Embryonic facial prominence (tissue), 1 donor: ENCODE results near the gene ANKLE1.

Source experiments
- DNase-seq: peaks from one replicate; pipeline ENCODE4 v3.0.0-alpha.2; 2016; ENCODE audit errors: extremely low spot score

Gene ANKLE1

DNA sequence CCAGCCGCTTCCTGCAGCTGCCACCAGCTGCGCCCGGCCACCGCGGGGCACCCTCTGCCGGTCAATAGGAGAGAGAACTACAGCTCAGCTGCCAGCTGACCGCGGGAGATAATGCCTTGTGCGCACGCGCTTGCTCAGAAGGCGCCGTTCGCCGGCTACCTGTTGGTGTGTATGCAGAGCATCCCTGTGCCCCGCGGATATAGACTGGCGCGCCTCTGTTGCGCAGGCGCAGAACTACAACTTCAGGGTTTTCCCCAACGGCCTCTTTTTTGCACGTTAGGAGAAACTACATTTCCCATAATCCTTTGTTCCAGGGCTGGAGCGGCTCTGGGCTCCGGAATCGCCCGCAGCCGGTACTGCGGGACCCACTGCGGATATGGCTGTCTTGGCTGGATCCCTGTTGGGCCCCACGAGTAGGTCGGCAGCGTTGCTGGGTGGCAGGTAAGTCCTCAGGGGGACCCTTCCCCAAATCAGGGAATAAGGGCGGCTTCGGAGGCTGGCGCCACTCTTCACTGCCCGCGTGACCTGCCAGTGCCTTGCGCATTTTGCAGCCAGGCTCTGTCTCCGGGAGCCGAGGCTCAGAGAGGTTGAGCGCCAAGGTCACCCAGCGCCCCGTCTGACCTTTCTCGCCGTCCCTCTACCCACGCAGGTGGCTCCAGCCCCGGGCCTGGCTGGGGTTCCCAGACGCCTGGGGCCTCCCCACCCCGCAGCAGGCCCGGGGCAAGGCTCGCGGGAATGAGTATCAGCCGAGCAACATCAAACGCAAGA lies 24.0 kb downstream of the ANKLE1 start, which contains the start of gene MRPL34:
Gene MRPL34 (plus strand): TSS at position 356 of the 768 bp plus-strand sequence. CDS start 21 bp downstream, at position 377.
- peak; percentile 92 for DNase-seq

DNA sequence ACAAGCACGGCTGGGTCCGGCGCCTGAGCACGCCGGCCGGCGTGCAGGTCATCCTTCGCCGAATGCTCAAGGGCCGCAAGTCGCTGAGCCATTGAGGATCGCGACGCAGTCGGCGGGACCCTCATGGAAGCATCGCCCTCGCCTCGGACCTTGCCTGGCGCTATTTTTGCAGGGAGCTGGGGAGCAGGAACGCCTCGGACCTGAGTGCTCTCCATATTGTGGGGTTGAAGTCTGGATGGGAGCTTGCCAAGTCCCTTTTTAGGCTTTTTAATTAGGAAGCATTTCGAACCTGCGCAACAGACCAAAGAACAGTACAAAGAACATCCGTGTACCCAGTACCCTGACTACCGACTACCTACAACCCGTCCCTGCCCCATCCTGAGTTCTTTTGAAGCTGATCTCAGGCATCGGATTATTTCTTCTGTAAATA lies 24.6 kb downstream of the ANKLE1 start:
- DNase-seq: no peak

DNA sequence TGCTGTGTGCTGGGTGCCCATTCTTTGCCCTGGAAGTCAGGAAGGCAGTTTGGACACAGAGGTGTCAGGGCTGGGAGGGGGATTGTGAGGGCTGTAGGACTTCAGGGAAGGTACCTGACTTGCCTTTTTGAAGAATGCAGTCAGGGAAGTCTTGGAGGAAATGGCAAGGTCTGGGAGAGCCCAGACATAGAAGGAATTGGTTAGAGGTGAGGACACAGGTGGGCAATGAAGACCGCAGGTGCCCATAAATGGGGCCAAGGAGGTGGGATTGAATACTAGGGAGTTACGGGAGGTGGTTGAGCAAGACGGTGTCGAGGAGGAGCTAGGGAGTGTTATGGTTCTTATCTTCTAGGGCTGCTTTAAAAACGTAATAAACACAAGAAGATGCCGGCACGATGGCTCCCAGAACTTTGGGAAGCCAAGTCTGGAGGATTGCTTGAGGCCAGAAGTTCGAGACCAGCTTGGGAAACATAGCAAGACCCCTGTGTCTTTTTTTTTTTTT lies 26.2 kb downstream of the ANKLE1 start:
- DNase-seq: no peak

DNA sequence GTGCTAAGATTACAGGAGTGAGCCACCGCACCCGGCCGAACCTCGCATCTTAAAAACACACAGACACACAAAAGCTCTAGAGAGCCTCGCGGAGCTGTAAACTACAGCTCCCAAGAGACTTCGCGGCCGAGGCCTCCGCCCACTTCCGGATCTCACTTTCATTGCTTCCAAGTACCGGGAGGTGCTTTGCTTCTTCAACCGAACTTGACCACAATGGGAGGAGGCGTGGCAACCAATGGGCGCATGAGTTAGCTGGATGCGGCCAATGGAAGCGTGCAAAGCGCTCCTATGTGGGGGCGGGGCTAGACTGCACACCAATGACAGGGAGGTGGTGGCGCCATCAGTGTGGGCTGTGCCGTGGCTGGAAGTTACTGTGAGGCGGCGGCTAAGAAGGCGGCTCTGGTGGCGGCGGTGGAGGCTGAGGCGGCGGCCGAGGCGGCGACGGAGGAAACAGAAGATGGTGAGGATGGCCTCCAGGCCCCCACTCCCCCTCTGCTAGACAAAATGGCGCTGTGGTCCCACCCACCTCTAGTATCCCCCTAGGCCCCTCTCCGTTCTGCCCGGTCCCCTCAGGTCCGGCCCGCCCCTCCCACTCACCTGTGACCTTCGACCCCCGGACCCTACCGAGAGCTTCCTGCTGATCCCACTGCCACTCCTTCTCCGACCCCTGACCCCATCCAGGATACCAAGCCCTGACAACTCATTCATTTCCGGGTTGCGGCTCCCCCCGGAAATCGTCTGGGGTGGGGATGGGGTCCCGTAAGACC lies 27.7 kb downstream of the ANKLE1 start, which contains the start of gene DDA1:
Gene DDA1 (plus strand): TSS at position 366 of the 767 bp plus-strand sequence. CDS start 92 bp downstream, at position 458.
- DNase-seq: peak; percentile 99

DNA sequence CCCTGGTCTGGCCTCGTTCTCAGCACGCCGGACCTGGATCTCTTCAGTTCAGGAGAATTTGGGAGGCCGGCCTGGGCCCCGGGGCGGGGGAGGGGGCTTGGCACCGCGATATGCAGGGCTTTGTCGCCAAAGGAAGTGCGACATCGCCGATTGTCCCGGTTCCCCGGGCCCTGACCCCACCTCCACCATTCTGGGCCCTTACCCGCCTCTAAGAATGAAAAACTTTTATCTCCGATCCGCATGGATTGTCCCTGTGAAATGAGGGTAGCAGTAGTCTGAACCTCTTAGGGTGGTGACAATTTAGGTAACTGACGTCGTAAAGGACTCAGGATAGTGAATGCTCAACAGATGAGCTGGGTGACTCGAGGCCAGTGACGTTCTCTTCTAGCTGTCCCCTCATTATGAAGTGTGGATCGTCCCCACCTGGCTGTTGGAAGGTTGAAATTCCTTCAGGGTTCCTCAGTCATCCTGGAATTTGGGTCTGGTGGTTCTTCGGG lies 28.3 kb downstream of the ANKLE1 start:
- no peak for DNase-seq

DNA sequence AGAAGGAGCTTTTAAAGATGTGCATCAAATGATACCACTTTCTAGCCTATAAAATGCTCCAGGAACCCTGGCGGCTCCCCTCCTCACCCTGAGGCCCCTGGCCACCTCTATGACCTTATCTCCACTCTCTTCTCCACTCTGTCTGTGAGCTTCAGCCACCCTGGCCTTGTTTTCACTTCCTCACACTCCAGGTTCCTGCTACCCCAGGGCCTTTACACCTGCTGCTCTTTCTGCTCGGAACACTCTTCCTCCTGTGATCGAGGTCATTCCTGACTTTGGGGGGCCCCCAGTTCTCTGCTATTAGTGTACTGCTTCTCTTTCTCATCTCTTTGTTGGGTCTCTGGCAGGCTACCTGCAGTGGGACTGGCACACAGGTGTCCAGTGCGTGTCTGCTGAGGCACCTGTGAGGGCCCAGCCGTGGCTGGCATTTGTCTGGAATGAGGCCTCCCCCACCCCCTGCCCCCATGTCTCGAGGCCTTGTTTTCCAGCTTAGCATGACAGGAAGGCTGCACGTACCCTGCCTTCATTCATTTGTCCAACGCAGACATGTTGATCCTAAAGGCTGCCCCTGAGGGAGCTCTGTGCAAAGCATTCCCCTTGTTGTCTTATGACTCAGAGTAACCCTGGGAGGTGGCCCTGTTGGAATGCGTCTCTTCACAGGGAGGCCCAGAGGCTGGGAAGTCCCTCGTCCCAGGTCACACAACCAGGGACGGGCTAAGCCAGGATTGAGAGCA lies 29.9 kb downstream of the ANKLE1 start:
- DNase-seq: no peak

DNA sequence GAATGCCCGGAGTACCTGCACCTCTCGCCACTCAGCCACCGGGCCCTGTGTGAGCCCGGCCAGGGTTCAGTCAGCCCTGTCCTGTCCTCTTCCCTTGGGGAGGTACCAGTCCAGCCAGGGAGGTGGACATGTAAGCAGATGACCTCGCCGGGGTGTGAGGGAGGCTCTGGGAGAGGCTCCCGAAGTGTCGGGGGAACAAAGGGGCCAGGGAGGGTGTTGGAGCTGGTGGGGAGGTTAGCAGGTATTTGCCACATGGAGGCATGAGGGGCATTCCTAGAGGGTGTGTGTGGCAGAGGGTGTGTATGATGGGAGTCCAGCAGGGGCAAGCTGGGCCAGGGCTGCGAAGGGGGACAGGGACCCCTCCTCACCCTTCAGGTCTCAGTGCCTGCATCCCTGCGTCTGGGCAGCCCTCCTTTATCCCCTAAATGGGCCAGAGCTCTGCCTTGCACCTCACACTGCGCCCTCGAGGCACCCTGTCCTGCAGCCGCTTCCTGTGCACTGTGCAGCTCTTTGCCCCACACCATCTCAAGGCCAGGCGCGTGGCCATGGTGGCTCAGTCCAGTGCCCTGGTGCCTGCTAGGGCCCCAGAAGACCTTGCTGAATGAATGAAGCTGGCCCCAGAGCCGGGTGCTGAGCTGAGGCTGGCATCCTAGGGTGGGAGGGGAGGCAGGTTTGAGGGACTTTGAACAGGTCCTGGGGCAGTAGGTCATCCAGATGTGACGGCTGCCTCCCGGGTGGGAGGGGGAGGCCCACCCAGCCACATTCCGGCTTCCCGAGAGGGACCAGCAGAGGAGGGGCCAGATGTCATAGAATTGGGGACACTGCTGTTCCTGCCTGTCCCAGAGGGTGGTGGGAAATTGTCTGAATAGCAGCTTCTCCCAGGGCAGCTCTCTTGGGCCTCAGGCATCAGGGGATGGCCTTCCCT lies 30.8 kb downstream of the ANKLE1 start:
- DNase-seq: no peak

DNA sequence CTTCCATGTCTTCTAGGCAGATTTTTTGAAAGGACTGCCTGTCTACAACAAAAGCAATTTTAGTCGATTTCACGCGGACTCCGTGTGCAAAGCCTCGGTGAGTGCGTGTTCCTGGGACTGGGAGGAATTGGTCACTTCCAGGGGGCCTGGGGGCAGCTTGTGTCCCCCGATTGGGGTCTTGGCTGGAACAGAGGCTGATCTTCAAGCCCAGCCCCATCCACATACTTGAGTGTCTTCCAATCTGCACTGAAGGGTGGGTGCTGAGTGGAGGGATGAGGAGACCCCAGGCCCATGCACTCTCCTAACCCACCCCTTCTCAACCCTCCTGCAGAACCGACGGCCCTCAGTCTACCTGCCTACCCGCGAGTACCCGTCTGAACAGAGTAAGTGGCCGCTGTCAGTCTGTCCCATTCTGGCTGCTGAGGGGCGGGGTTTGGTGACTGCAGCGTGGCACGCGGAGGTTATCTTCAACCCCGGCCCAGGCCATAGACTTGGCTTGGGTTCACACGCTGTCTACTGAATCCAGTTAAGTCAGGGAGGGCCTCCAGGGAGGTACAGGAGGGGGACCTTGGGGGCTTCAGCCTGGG lies 32.4 kb downstream of the ANKLE1 start:
- no peak for DNase-seq

DNA sequence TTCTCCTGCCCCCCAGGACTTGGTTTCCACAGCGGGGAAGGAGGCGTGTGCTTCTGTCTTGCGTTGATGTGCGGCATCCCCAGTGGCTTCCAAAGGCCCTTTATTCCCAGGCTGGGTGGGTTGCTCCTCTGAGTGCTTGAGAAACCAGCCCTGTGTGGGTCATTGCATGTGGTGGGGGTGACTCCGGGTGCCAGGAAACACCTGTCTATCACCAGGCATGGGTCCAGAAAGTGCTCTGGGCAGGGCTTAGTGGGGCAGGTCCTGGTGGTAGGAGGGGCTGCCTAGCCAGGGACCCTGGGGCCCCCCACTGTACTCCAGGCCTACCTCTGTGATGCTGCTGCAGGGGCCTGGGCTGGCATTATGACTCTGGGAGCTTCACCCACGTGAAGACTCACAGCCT lies 37.3 kb downstream of the ANKLE1 start:
- DNase-seq: no peak

DNA sequence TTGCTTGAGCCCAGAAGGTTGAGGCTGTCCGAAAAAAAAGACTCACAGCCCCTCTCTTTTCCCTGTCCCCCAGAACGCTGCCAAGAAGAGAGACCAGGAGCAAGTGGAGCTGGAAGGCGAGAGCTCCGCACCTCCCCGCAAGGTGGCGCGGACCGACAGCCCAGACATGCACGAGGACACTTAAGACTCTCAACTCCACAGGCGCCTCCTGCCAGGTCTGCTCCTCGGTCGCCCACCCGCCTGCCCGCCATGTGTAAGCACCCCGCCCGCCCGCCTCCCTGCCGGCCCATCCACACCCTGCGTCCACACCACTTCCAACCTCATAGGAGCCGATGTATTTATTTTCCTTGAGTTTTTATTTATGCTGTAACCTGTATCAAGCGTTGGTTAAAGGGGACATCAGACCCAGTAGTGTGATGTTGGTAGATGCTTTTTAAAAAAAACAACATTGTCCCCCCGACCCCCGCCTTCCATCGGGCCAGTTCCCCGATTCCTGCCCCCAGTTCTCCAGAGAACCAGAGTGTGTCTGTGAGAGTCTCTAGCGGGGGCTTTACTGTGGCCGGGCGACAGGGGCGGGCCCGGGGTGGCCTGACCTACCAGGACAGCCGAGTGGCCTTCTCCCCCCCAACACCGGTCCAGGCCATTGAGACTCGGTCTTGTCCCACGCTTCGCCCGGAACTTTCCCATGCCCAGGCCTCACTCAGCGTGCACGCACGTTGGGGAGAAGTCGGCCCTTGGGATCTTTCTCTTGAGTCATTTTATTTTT lies 38.0 kb downstream of the ANKLE1 start:
- DNase-seq: no peak

DNA sequence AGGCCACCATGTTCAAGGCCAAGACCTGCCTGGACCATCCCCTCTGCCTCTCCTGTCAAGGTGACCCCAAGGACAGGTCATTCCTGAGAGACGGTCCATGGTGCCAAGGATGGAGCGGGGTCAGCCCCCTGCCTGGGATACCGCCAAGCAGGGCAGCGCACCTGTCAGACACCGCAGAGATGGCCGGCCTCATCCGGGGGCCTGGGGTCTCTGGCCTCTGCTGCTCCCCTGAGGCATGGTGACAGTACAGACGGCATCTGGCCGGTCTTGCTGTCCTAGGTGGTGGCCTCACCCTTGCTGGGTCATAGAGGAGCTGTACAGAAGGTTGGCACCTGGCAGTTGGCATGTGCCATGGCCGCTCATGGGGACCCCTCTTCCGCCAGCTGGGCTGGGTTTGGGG lies 38.7 kb downstream of the ANKLE1 start:
- no peak for DNase-seq

DNA sequence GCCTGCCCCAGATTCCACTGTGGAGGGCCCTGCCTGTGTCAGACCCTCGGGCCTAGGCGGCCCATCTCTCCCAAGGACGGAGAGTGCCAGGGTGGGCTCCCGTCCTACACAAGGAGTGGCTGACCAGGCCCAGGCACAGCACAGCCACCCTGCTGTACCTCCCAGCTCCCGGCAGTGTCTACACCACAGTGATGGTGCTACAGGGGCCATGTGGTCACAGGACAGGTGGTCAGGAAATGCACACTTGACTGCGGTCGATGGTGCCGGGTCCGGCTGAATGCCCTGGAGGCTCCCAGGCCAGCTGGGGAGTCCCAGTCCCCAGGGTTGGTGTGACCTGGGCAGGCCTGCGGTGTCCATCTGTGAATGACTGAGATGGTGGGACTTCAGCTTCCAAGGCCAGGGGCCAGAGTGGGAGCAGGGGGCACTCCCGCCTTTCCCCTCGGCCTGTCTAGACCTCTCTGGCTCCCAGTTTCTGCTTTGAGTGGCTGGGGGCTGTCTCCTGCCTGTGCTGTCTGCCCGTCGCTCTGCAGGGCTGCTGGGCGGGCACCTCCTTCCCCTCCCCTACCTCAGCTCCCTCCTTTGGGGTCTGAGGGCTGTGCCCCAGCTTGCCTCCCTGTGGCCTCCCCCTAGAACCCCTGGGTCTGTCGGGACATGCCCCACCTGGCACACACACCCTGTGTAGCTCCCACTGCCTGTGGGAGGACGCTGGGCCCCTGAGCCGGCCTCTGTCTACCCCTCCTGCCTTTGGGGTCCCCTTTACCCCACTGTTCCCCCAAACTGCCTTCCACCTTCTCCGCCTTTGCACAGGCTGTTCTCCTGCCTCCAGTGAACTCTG lies 40.2 kb downstream of the ANKLE1 start:
- DNase-seq: no peak

DNA sequence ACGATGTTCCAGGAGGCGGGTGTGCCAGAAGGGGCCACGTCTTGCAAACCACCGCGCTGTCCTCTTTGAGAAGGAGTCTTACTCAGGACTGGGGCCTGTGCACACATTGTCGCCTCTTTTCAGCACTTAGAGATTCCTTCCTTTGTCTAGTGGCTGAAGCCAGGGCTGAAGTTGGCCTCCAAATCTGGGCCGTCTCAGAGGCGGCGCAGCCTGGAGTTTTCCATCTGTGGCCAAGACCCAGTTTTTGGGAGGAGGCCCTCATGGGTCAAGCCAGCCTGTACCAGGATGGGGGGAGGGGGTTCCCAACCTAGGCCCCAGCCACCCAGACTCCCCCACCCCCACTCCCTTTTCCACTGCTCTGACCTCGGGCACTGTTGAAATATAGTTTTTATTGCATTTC lies 41.2 kb downstream of the ANKLE1 start:
- DNase-seq: no peak

DNA sequence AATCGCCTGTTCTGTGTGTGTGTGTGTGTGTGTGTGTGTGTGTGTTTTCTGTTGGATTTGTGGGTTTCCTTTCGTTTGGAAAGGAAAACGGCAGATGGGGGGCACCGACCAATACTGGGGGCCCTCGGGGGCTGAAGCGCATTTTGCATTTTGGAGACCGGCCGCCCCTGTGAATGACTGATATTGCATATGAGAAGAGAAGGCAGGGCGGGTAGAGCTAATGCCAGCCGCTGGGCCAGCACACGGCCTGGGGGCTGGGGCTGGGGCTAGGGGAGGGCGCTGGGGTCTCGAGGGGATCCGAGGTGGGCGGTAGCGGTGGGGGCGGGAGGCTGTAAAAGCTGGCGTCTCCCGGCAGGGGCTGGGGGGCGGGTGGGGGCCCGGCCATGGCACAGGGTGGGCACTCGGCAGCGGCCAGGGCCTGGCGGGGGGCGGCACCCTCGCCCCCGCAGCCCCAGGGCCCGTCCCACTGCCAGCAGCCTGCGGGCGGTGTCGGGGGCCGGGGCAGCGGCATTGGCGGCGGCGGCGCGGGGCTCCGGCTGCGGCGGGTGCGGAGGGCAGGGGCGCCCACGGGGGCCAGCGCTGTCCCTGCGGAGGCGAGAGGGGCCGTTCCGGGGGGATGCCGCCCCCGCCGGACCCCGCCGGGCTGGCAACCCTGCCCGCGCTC lies 41.7 kb downstream of the ANKLE1 start:
- no peak for DNase-seq

DNA sequence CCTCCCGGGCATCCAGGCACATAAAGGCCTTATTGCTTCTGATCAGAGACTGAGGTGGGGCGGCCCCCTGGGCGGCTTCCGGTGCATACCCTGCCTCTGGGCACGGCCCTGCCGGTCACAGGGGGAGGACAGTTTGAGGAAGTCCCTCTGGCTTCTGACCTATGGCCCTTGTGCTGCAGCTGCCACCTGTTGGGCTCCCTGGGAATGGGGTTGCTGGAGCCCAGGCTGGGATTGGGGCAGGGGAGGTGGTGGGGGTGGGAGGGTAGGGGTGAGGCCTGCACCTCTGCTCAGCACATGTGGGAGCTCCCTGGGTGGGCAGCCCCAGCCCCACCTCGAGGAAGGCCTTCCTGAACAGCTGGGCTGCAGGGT lies 42.2 kb downstream of the ANKLE1 start:
- no peak for DNase-seq

DNA sequence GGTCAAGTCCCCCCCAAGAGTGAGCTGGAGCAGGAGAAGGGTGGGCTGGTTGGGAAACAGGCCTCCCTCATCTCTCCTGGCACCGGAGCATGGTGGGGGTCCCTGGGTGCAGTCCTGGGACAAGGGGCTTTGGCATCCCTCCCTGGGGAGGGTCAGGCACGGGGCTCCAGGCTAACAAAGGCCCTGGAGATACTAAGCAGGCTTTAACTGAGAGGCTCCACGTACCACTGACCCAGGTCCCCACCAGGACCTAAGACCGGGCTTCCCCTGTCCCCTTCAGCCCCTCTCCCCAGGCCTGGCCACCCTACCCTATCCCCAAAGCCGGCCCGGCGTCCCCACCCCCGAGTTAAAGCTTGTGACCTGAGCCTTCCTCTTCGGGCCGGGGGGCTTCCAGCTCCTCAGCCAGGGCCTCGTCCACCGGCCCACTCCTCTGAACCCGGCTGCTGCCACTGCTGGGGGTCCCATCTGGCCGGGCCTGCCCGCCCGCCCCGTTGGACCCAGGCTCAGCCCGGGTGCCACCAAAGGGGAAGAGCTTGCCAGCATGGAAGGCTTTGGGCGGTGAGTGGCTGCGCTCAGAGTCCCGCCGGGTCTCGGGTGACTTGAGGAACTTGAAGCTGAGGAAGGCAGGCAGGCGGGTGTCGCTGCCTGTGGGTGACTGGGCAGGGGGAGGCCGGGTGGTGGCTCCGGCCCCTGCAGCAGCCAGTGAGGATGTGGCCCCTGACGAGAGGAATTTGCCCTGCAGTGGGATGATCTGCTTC lies 42.8 kb downstream of the ANKLE1 start:
- no peak for DNase-seq

DNA sequence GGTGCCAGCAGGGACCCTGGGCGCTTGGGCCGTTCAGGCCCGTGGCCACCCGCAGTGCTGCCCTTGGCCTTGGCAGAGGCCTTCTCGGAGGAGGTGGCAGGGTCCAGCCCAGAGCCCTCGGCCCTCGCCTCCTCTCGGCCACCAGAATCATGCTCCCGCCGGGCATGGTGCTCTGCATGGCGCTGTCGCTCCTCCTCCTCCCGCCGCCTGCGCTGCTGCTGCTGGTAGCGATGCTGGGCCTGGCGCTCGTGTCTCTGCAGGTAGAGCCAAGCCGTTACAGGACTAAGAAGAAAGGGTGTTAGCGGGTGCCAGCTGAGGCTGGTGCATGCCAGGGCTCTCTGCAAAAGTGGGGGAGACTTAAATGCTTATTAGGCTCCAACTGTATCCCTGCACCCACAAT lies 43.4 kb downstream of the ANKLE1 start:
- DNase-seq: no peak
